Aorta (tissue), 5 donors: ENCODE measurements around the gene LIN9. TPM values are rescaled to one million over a fixed set of nuclear protein-coding genes. Genes with fewer than 3 reads are reported as not detected.
"Not testable (repeated sequence)": the region's sequence is repeated elsewhere in the genome, so short reads cannot be mapped to it uniquely, and the experiment has no call there.

Experiments used
- ATAC-seq: fragments of 200-7000 bp; cut with Tn5 transposase; one replicate; pipeline ENCODE4 v1.9.1; 2022; ENCODE audit warnings: moderate library complexity; ENCODE audit not compliant: low FRiP score
- DNase-seq, 2 donors: peaks; one replicate each; pipeline ENCODE4 v3.0.0-alpha.2; 2020
- H3K27ac ChIP-seq, 2 donors: one replicate each; pipeline ENCODE4 v1.5.1; 2013; ENCODE audit warnings: low read length in 2 of 2, mild to moderate bottlenecking in 2 of 2, moderate library complexity in 2 of 2, control low read depth in 1 of 2, inconsistent platforms in 1 of 2, low read depth in 1 of 2
- H3K27me3 ChIP-seq, 2 donors: one replicate each; pipeline ENCODE4 v1.6.1; 2013; ENCODE audit warnings: control low read depth in 1 of 2, low read length in 1 of 2, mild to moderate bottlenecking in 1 of 2, moderate library complexity in 1 of 2; ENCODE audit not compliant: insufficient read depth in 2 of 2, control insufficient read depth in 1 of 2
- H3K36me3 ChIP-seq, 2 donors: one replicate each; pipeline ENCODE4 v1.6.1; 2013; ENCODE audit warnings: control low read depth in 1 of 2, low read length in 1 of 2, mild to moderate bottlenecking in 1 of 2; ENCODE audit not compliant: insufficient read depth in 2 of 2, control insufficient read depth in 1 of 2
- H3K4me1 ChIP-seq, 2 donors: one replicate each; pipeline ENCODE4 v1.6.1; 2013; ENCODE audit warnings: low read length in 2 of 2, control low read depth in 1 of 2, mild to moderate bottlenecking in 1 of 2, moderate library complexity in 1 of 2; ENCODE audit not compliant: insufficient read depth in 2 of 2, control insufficient read depth in 1 of 2
- H3K4me3 ChIP-seq, 2 donors: one replicate each; pipeline ENCODE4 v1.5.1; 2013; ENCODE audit warnings: low read length in 2 of 2, control low read depth in 1 of 2, mild to moderate bottlenecking in 1 of 2
- H3K9me3 ChIP-seq: one replicate; pipeline ENCODE4 v1.6.1; 2013; ENCODE audit warnings: mild to moderate bottlenecking, low read length; ENCODE audit not compliant: control insufficient read depth
- WGBS, 2 donors: extraction: QIAGEN DNeasy Blood & Tissue Kit; methylation state at CpG; one replicate each; pipeline ENCODE4 v1.1.7; 2013; 5-methylcytosine and 5-hydroxymethylcytosine counted together
- intact Hi-C, 2 donors: fragments of 100-400 bp; cut with DNase I; formaldehyde crosslinking; loops; one replicate each; pipeline versions ENCODE4 v1.14.2 to v1.15.0; 2022
- polyA plus RNA-seq, 2 donors: library from polyadenylated mRNA; stranded (reverse); fragments of 200-250 nt; gene quantifications; one replicate each; pipeline ENCODE4 v1.2.3, GENCODE V29; 2013
- total RNA-seq, 2 donors: library from RNA; stranded (reverse); fragmentation: NEBNext Ultra II Directional; extraction: Animal tissue kit (Norgen Biotek cat#: 25700); gene quantifications; one replicate each; pipeline ENCODE4 v1.2.1, GENCODE V29; 2021
- donor health status: healthy with polysubstance abuse.
- donor health status: Bipolar disorder and iron deficiency.
- donor health status: DM: no; HTN: no; CAD: no.
- donor health status: DM: no; HTN: no; CAD: no.
- donor health status: DM: yes; HTN: yes; CAD: no.

Gene LIN9
- total and polyA plus RNA-seq, 4 donors = 1.7 to 4.1 (median 2.2) TPM

DNA sequence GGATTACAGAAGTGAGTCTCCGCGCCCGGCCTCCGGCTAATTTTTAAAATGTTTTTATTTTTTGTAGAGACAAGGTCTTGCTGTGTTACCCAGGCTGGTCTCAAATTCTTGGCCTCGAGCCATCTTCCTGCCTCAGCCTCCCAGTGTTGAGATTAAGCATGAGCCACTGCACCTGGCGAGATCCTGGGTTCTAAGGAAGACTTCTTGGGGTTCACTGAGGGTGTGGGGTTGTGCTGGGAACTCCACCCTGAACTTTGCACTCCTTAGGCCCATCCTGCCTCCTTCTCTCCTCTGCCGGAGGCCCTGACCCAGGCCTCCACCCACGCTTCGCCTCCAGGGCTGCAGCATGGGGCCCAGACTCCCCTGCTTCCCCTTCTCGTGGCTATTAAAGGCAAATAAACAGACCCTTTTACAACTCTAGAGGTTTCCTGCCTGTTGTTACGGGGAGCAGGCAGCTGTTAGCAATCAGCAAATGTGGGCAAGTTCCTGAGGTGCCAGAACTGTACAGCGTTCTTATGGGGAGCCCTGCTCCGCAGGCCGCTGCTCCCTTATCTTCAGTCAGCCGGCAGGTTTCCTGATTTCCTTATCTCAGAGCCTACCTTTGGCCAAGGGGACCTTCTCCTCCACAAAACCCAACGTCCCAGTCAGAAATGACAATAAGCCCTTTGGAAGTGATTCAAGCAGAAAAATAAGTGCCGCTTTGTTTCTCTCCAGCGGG lies 41.0 kb upstream of the LIN9 start:
- no peak overlapping the region for H3K4me3 ChIP-seq

DNA sequence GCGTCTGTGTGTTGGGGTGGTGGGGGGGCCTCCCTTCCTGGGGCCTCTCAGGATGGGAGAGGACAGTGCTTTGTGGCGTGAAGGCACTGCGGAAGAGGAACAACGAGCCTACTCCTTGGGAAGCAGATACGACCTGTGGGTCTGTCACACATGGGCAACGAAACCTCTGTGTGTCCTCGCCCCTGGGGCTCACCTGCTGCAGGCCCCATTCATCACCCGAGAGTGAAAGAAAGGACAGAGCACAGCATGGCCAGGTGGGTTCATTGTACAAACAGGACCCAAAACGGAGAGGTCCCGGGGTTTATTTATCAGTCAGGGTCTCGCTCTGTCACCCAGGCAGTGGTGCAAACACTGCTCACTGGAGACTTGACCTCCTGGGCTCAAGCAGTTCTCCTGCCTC lies 40.1 kb upstream of the LIN9 start:
- 93 to 97% methylated on average over 11 of the region's 11 CpGs for WGBS, 2 donors
- no peak overlapping the region for H3K27ac ChIP-seq
- no peaks in the 10 kb centered on the region for H3K9me3 ChIP-seq
- H3K27me3 ChIP-seq = no peaks in the 10 kb centered on the region
- H3K36me3 ChIP-seq = no peaks in the 10 kb centered on the region
- intact Hi-C loops = no loop called here
- H3K4me1 ChIP-seq = no peaks in the 10 kb centered on the region
- no peak for ATAC-seq
- H3K4me3 ChIP-seq = no peak overlapping the region
- DNase-seq = no peak

More for the DNA sequence above, 41.0 kb upstream of the LIN9 start:
- no peaks in the 10 kb centered on the region for H3K27me3 ChIP-seq
- H3K36me3 ChIP-seq = no peaks in the 10 kb centered on the region
- no peaks in the 10 kb centered on the region for H3K9me3 ChIP-seq
- no peaks in the 10 kb centered on the region for H3K4me1 ChIP-seq
- H3K27ac ChIP-seq = no peak overlapping the region
- intact Hi-C loops = no loop called here
- WGBS, 2 donors = 70% methylated on average over 18 of the region's 18 CpGs
- no peak for DNase-seq
- ATAC-seq = no peak

- H3K36me3 ChIP-seq = no peaks in the 10 kb centered on the region
- WGBS, 2 donors = 70 to 72% methylated on average over 8 of the region's 8 CpGs
- H3K27ac ChIP-seq = no peak overlapping the region
- no peak overlapping the region for H3K4me3 ChIP-seq
- no peaks in the 10 kb centered on the region for H3K27me3 ChIP-seq
- DNase-seq (no peak), ATAC-seq (no peak)
- H3K4me1 ChIP-seq = no peaks in the 10 kb centered on the region
- H3K9me3 ChIP-seq = no peaks in the 10 kb centered on the region
- intact Hi-C loops = no loop called here
Measured at GRCh38 chr1:226344441-226345259, 35.7 kb upstream of the LIN9 start.

GRCh38 chr1:226342656-226343055 lies 33.7 kb upstream of the LIN9 start:
- H3K36me3 ChIP-seq = no peaks in the 10 kb centered on the region

DNA sequence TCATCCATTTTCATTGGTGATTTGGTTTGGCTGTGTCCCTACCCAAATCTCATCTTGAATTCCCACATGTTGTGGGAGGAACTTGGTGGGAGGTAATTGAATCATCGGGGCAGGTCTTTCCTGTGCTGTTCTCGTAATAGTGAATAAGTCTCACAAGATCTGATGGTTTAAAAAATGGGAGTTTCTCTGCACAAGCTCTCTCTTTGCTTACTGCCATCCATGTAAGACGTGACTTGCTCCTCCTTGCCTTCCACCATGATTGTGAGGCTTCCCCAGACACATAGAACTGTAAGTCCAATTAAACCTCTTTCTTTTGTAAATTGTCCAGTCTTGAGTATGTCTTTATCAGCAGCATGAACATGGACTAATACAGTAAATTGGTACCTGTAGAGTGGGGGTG lies 31.1 kb upstream of the LIN9 start:
- ATAC-seq, H3K4me1 ChIP-seq, H3K27me3 ChIP-seq, H3K27ac ChIP-seq, H3K36me3 ChIP-seq, DNase-seq, H3K4me3 ChIP-seq, intact Hi-C loops, H3K9me3 ChIP-seq: not testable (repeated sequence)
- WGBS, 2 donors = 95 to 97% methylated on average over 3 of the region's 3 CpGs

More at GRCh38 chr1:226342656-226343055, 33.7 kb upstream of the LIN9 start:
- Histone ChIP-seq H3K27ac (no peak overlapping the region), H3K27me3 (no peaks in the 10 kb centered on the region), H3K4me3 (no peak overlapping the region), H3K4me1 (no peaks in the 10 kb centered on the region), H3K9me3 (no peaks in the 10 kb centered on the region)
- ATAC-seq (no peak), DNase-seq (no peak)
- WGBS, 2 donors = 63 to 79% methylated on average over 2 of the region's 2 CpGs
- intact Hi-C loops = no loop called here

GRCh38 chr1:226337276-226337875 lies 28.4 kb upstream of the LIN9 start:
- Histone ChIP-seq H3K9me3 (no peaks in the 10 kb centered on the region), H3K36me3 (no peaks in the 10 kb centered on the region), H3K27me3 (no peaks in the 10 kb centered on the region), H3K4me1 (no peaks in the 10 kb centered on the region), H3K27ac (no peak overlapping the region), H3K4me3 (no peak overlapping the region)
- intact Hi-C loops = loop anchor here in 1 of 2 donors (10.0 kb wide), 1 partner anchor 143 kb away; no protein-coding TSS in a partner anchor
- WGBS, 2 donors = 78 to 86% methylated on average over 8 of the region's 8 CpGs
- DNase-seq (no peak), ATAC-seq (no peak)

GRCh38 chr1:226335661-226336060 lies 26.7 kb upstream of the LIN9 start:
- whole genome bisulfite sequencing, 2 donors = 25 to 39% methylated on average over 1 of the region's 1 CpG
- intact Hi-C loops = loop anchor here in 1 of 2 donors (10.0 kb wide), 1 partner anchor 141 kb away; no protein-coding TSS in a partner anchor
- no peaks in the 10 kb centered on the region for H3K4me1 ChIP-seq
- no peaks in the 10 kb centered on the region for H3K9me3 ChIP-seq
- no peak for ATAC-seq
- H3K4me3 ChIP-seq = no peak overlapping the region
- no peak for DNase-seq
- H3K27ac ChIP-seq = no peak overlapping the region
- H3K36me3 ChIP-seq = no peaks in the 10 kb centered on the region
- no peaks in the 10 kb centered on the region for H3K27me3 ChIP-seq

DNA sequence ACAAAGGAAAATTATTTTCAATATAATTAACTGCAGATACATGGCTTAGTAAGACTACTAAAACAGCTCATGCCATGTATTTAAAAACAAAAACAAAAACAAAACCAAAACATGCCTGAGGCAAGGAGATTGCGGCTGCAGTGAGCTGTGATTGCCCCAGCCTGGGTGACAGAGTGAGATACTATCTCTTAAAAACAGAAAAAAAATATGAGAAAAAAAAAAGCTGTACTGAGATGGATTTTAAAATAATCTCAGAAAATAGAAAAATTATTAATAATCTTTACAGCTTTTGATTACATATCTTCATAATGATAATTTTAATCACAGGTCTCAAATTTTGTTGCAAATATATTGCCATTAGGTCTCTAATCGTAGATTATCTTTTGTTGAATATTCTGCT lies 24.0 kb upstream of the LIN9 start:
- H3K4me3 ChIP-seq = no peak overlapping the region
- no peaks in the 10 kb centered on the region for H3K27me3 ChIP-seq
- intact Hi-C loops = loop anchor here in 1 of 2 donors (5.0 to 10.0 kb wide), 2 partner anchors 138 to 211 kb away; no protein-coding TSS in a partner anchor
- 48 to 58% methylated on average over 2 of the region's 2 CpGs for WGBS, 2 donors
- no peak overlapping the region for H3K27ac ChIP-seq
- no peaks in the 10 kb centered on the region for H3K36me3 ChIP-seq
- no peaks in the 10 kb centered on the region for H3K4me1 ChIP-seq
- DNase-seq = no peak
- H3K9me3 ChIP-seq = no peaks in the 10 kb centered on the region
- ATAC-seq = no peak
